Right atrium auricular region (tissue), 2 donors: ENCODE results near the gene NCOA1. TPM values are rescaled to one million over a fixed set of nuclear protein-coding genes. Genes with fewer than 3 reads are reported as not detected.
"Not testable (repeated sequence)": the region's sequence is repeated elsewhere in the genome, so short reads cannot be mapped to it uniquely, and the experiment has no call there.

Source experiments
- DNase-seq: peaks from one replicate; pipeline ENCODE4 v3.0.0-alpha.2; 2019; ENCODE audit warnings: low spot score
- H3K27ac ChIP-seq, 2 donors: fragments of 200-600 bp; sonication (generic); 1 replicate in 1 of 2; 2 replicates in 1 of 2; pipeline ENCODE4 v1.5.1; 2016 to 2019
- H3K27me3 ChIP-seq, 2 donors: fragments of 200-600 bp; sonication (generic); one replicate each; pipeline versions ENCODE4 v1.5.1 to v1.6.0; 2017 to 2019
- H3K36me3 ChIP-seq: fragments of 200-600 bp; sonication (generic); one replicate; pipeline ENCODE4 v1.5.1; 2016
- H3K4me1 ChIP-seq, 2 donors: fragments of 200-600 bp; sonication (generic); one replicate each; pipeline versions ENCODE4 v1.5.1 to v1.6.0; 2017 to 2019
- H3K4me3 ChIP-seq, 2 donors: fragments of 200-600 bp; sonication (generic); 1 replicate in 1 of 2; 2 replicates in 1 of 2; pipeline ENCODE4 v1.5.1; 2017 to 2019; ENCODE audit warnings: mild to moderate bottlenecking in 1 of 2, moderate library complexity in 1 of 2
- H3K9me3 ChIP-seq, 2 donors: fragments of 200-600 bp; sonication (generic); one replicate each; pipeline ENCODE4 v1.5.1; 2019
- CTCF ChIP-seq, 2 donors: fragments of 200-600 bp; sonication (generic); IDR thresholded peaks; one replicate each; pipeline ENCODE4 v1.5.1; 2019; ENCODE audit warnings: antibody characterized with exemption in 2 of 2
- total RNA-seq, 2 donors: library from RNA; depleted of rRNA; stranded (reverse); fragments of >200 nt; gene quantifications; one replicate each; pipeline ENCODE4 v1.1.0, GENCODE V29; 2016

NCOA1 gene
- total RNA-seq, 2 donors from 2014 or later = 33.8 to 43.6 TPM

- TF ChIP-seq CTCF (IDR thresholded peaks at IDR 0.05) = no peak
- H3K4me3 ChIP-seq = no peak overlapping the region
- no peaks in the 10 kb centered on the region for H3K27me3 ChIP-seq
- no peak overlapping the region for H3K27ac ChIP-seq
- no peaks in the 10 kb centered on the region for H3K36me3 ChIP-seq
- H3K4me1 ChIP-seq = peaks cover 0 to 8% of the 10 kb centered on the region in 2 donors
- H3K9me3 ChIP-seq = no peaks in the 10 kb centered on the region
- DNase-seq = no peak
These were observed 29.4 kb upstream of the NCOA1 start for GRCh38 chr2:24461685-24462084.

- Histone ChIP-seq H3K36me3 (no peaks in the 10 kb centered on the region), H3K9me3 (no peaks in the 10 kb centered on the region), H3K27me3 (no peaks in the 10 kb centered on the region), H3K4me3 (no peak overlapping the region), H3K27ac (no peak overlapping the region), H3K4me1 (no peaks in the 10 kb centered on the region)
- no peak for TF ChIP-seq CTCF (IDR thresholded peaks at IDR 0.05)
- no peak for DNase-seq
These were observed 27.8 kb upstream of the NCOA1 start for GRCh38 chr2:24463271-24463670.

- no peaks in the 10 kb centered on the region for H3K27me3 ChIP-seq
- H3K9me3 ChIP-seq = no peaks in the 10 kb centered on the region
- no peaks in the 10 kb centered on the region for H3K4me1 ChIP-seq
- TF ChIP-seq CTCF (IDR thresholded peaks at IDR 0.05) = no peak
- no peak for DNase-seq
- H3K27ac ChIP-seq = no peak overlapping the region
- no peaks in the 10 kb centered on the region for H3K36me3 ChIP-seq
- no peak overlapping the region for H3K4me3 ChIP-seq
These were observed 23.9 kb upstream of the NCOA1 start for GRCh38 chr2:24466871-24467870.

GRCh38 chr2:24468453-24468852, 22.6 kb upstream of the NCOA1 start:
- H3K27ac ChIP-seq, H3K4me1 ChIP-seq, H3K27me3 ChIP-seq, DNase-seq, H3K36me3 ChIP-seq, H3K4me3 ChIP-seq, H3K9me3 ChIP-seq: not testable (repeated sequence)

- no peaks in the 10 kb centered on the region for H3K27me3 ChIP-seq
- TF ChIP-seq CTCF (IDR thresholded peaks at IDR 0.05) = no peak
- no peaks in the 10 kb centered on the region for H3K36me3 ChIP-seq
- no peak for DNase-seq
- H3K9me3 ChIP-seq = no peaks in the 10 kb centered on the region
- no peak overlapping the region for H3K4me3 ChIP-seq
- no peaks in the 10 kb centered on the region for H3K4me1 ChIP-seq
- H3K27ac ChIP-seq = no peak overlapping the region
These were observed 21.9 kb upstream of the NCOA1 start for GRCh38 chr2:24469148-24469650.

- no peak for TF ChIP-seq CTCF (IDR thresholded peaks at IDR 0.05)
- DNase-seq = no peak
These were observed 19.4 kb upstream of the NCOA1 start for GRCh38 chr2:24471662-24472061.

More at GRCh38 chr2:24471662-24472061, 19.4 kb upstream of the NCOA1 start:
- Histone ChIP-seq H3K27ac (no peak overlapping the region), H3K4me3 (no peak overlapping the region), H3K4me1 (no peaks in the 10 kb centered on the region), H3K9me3 (no peaks in the 10 kb centered on the region), H3K36me3 (no peaks in the 10 kb centered on the region), H3K27me3 (no peaks in the 10 kb centered on the region)
